GM12874 (cell line): ENCODE data around the gene SHISAL1.

Experiments used
- CTCF ChIP-seq: IDR thresholded peaks from 2 replicates; pipeline ENCODE4 v1.5.1; 2011; ENCODE audit warnings: low read depth, mild to moderate bottlenecking, control low read depth, low read length, moderate library complexity; ENCODE audit not compliant: insufficient read depth

SHISAL1 gene

GRCh38 chr22:44259366-44260215 is 53.2 kb downstream of the SHISAL1 start:
- no peak for TF ChIP-seq CTCF

- no peak for TF ChIP-seq CTCF
Measured at GRCh38 chr22:44256556-44257485, 55.9 kb downstream of the SHISAL1 start.

GRCh38 chr22:44256085-44256484 is 56.7 kb downstream of the SHISAL1 start:
- no peak for TF ChIP-seq CTCF

- no peak for TF ChIP-seq CTCF
Measured at GRCh38 chr22:44254811-44255210, 57.9 kb downstream of the SHISAL1 start.

GRCh38 chr22:44249376-44250147 is 63.2 kb downstream of the SHISAL1 start:
- TF ChIP-seq CTCF: no peak

GRCh38 chr22:44248926-44249325 is 63.8 kb downstream of the SHISAL1 start:
- TF ChIP-seq CTCF: no peak
